Measurements from ENCODE around the gene PATL2.

DNA sequence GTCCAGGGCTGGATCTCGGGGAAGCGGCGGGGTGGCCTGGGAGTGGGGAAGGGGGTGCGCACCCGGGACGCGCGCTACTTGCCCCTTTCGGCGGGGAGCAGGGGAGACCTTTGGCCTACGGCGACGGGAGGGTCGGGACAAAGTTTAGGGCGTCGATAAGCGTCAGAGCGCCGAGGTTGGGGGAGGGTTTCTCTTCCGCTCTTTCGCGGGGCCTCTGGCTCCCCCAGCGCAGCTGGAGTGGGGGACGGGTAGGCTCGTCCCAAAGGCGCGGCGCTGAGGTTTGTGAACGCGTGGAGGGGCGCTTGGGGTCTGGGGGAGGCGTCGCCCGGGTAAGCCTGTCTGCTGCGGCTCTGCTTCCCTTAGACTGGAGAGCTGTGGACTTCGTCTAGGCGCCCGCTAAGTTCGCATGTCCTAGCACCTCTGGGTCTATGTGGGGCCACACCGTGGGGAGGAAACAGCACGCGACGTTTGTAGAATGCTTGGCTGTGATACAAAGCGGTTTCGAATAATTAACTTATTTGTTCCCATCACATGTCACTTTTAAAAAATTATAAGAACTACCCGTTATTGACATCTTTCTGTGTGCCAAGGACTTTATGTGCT lies 721 bp upstream of the PATL2 start:
- TF ChIP-seq CTCF (IDR thresholded peaks at IDR 0.05; ENCODE audit: low read depth, low read length) (no peak), POLR2A (IDR thresholded peaks at IDR 0.05; ENCODE audit: extremely low read depth, insufficient read length) (no peak), MAX (IDR thresholded peaks at IDR 0.05; ENCODE audit: low read depth, low read length) (peak; percentile 16; the same call in 1 of the 2 replicates)

All from NB4 (cell line).